Measurements from ENCODE around the gene GAMT.

DNA sequence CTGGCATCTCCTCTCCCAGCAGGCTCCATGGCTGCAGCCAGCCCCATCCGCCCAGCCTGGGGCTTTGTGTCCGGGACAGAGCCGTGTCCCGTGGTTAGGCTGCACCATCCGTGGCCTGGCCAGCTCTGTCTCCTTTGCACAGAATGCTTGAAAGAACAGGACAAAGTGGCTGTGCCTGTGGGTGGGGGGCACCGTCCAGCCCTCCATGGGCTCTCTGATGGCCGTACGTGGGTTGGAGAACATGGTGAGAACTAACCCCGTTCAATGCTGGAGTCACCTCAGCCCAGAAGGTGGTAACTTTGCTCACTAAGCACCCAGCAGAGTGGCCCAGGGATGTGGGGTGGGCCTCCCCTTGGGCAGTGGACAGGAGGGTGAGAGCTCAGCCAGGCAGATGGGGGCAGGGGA lies 39.7 kb upstream of the GAMT start:
- TF ChIP-seq POLR2A (IDR thresholded peaks at IDR 0.05) (no peak), POLR2AphosphoS5 (IDR thresholded peaks at IDR 0.05) (no peak)
- TF ChIP-seq, protein P1, sequence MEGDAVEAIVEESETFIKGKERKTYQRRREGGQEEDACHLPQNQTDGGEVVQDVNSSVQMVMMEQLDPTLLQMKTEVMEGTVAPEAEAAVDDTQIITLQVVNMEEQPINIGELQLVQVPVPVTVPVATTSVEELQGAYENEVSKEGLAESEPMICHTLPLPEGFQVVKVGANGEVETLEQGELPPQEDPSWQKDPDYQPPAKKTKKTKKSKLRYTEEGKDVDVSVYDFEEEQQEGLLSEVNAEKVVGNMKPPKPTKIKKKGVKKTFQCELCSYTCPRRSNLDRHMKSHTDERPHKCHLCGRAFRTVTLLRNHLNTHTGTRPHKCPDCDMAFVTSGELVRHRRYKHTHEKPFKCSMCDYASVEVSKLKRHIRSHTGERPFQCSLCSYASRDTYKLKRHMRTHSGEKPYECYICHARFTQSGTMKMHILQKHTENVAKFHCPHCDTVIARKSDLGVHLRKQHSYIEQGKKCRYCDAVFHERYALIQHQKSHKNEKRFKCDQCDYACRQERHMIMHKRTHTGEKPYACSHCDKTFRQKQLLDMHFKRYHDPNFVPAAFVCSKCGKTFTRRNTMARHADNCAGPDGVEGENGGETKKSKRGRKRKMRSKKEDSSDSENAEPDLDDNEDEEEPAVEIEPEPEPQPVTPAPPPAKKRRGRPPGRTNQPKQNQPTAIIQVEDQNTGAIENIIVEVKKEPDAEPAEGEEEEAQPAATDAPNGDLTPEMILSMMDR (IDR thresholded peaks at IDR 0.05), result no peak
